ENCODE data around the gene AUTS2. TPM values are rescaled to one million over a fixed set of nuclear protein-coding genes. Genes with fewer than 3 reads are reported as not detected.

The AUTS2 gene
- total and polyA plus RNA-seq, 9 of the 15 experiments (the other 6 are each of a cell fraction or from before 2014, with no cell fraction given), result 0.58 TPM; not detected in 8

DNA sequence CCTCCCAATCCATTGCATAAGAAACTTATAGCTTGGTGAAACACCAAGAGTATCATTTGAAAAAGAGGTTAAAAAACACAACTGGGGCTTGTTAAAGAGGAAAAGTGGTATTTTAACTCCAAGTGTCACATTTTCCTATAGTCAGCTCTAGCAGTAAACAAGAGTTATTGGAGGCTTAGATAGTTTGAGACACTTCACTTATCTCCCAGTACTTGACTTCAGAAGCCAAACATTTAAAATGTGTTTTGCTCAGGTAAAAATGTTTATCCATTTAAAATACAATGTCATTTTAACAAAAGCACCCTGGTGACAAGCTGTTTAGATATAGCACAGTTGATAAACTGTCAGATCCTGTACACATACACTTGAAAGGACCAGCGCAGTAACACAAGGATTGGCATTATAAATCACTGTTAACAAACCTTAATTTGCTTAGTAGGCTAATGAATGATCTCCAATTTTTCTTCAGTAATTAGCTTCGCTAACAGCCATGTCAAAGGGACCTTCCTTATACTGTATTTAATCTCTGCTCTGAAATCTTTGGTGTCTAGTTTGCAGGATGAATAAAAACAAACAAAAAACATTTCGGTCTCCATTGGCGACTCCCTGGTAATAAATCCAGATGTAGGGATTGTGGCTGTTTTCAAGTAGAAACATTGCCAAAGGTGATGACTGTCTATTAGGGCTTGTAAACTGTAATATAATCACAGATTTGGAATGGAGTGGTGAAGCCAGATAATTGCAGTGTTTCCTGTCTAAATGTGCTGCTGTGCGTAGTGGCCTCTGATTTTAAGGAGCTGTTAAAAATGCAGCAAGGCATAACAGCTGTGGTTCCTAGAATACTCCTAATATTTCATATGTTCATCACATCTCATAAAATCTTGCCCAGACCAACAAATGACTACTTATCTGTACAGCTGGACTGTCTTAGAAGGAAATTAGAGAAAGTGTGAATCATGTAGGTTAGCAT lies 545.1 kb downstream of the AUTS2 start (continued):
- TF ChIP-seq, protein P1, sequence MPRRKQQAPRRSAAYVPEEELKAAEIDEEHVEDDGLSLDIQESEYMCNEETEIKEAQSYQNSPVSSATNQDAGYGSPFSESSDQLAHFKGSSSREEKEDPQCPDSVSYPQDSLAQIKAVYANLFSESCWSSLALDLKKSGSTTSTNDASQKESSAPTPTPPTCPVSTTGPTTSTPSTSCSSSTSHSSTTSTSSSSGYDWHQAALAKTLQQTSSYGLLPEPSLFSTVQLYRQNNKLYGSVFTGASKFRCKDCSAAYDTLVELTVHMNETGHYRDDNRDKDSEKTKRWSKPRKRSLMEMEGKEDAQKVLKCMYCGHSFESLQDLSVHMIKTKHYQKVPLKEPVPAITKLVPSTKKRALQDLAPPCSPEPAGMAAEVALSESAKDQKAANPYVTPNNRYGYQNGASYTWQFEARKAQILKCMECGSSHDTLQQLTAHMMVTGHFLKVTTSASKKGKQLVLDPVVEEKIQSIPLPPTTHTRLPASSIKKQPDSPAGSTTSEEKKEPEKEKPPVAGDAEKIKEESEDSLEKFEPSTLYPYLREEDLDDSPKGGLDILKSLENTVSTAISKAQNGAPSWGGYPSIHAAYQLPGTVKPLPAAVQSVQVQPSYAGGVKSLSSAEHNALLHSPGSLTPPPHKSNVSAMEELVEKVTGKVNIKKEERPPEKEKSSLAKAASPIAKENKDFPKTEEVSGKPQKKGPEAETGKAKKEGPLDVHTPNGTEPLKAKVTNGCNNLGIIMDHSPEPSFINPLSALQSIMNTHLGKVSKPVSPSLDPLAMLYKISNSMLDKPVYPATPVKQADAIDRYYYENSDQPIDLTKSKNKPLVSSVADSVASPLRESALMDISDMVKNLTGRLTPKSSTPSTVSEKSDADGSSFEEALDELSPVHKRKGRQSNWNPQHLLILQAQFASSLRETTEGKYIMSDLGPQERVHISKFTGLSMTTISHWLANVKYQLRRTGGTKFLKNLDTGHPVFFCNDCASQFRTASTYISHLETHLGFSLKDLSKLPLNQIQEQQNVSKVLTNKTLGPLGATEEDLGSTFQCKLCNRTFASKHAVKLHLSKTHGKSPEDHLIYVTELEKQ (CRISPR knock-in tag; IDR thresholded peaks at IDR 0.05), result no peak
- no peak for TF ChIP-seq MYBL2 (IDR thresholded peaks at IDR 0.05; ENCODE audit: low read depth)
- no peak for TF ChIP-seq MYBL2 (CRISPR knock-in tag; IDR thresholded peaks at IDR 0.05; ENCODE audit: borderline replicate concordance)
- no peak for TF ChIP-seq CBFB (CRISPR knock-in tag; IDR thresholded peaks at IDR 0.05)
- TF ChIP-seq, protein P2, sequence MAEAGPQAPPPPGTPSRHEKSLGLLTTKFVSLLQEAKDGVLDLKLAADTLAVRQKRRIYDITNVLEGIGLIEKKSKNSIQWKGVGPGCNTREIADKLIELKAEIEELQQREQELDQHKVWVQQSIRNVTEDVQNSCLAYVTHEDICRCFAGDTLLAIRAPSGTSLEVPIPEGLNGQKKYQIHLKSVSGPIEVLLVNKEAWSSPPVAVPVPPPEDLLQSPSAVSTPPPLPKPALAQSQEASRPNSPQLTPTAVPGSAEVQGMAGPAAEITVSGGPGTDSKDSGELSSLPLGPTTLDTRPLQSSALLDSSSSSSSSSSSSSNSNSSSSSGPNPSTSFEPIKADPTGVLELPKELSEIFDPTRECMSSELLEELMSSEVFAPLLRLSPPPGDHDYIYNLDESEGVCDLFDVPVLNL (CRISPR knock-in tag; IDR thresholded peaks at IDR 0.05; ENCODE audit: low read depth), result no peak
- no peak for TF ChIP-seq MCM3 (IDR thresholded peaks at IDR 0.05)
- TF ChIP-seq EGR1 (conservative IDR thresholded peaks at IDR 0.05), result no peak
- no peak for TF ChIP-seq ZNF316 (IDR thresholded peaks at IDR 0.05)
- TF ChIP-seq ZBTB8A (IDR thresholded peaks at IDR 0.05; ENCODE audit: partially characterized antibody), result no peak
- TF ChIP-seq ZKSCAN1 (IDR thresholded peaks at IDR 0.05; ENCODE audit: low read depth, low read length), result no peak
- TF ChIP-seq, protein P3, sequence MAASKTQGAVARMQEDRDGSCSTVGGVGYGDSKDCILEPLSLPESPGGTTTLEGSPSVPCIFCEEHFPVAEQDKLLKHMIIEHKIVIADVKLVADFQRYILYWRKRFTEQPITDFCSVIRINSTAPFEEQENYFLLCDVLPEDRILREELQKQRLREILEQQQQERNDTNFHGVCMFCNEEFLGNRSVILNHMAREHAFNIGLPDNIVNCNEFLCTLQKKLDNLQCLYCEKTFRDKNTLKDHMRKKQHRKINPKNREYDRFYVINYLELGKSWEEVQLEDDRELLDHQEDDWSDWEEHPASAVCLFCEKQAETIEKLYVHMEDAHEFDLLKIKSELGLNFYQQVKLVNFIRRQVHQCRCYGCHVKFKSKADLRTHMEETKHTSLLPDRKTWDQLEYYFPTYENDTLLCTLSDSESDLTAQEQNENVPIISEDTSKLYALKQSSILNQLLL (CRISPR knock-in tag; IDR thresholded peaks at IDR 0.05; ENCODE audit: borderline replicate concordance), result no peak
- no peak for TF ChIP-seq MAZ (CRISPR knock-in tag; conservative IDR thresholded peaks at IDR 0.05 in 1 of 2, IDR thresholded peaks at IDR 0.05 in 1 of 2)
